Esophagus muscularis mucosa (tissue), 4 donors: ENCODE data around the gene RHEBL1. TPM values are rescaled to one million over a fixed set of nuclear protein-coding genes. Genes with fewer than 3 reads are reported as not detected.

Source experiments
- DNase-seq: peaks from one replicate; pipeline ENCODE4 v3.0.0-alpha.2; 2017; ENCODE audit errors: extremely low spot score
- H3K27ac ChIP-seq, 4 donors: fragments of 200-600 bp; sonication (generic); replicated peaks in 1 of 4; 1 replicate in 3 of 4; 2 replicates in 1 of 4; pipeline ENCODE4 v1.5.1; 2016 to 2019; ENCODE audit warnings: mild to moderate bottlenecking in 1 of 4
- H3K27me3 ChIP-seq, 4 donors: fragments of 200-600 bp; sonication (generic); one replicate each; pipeline versions ENCODE4 v1.5.1 to v1.6.0; 2016 to 2019
- H3K36me3 ChIP-seq, 4 donors: fragments of 200-600 bp; sonication (generic); one replicate each; pipeline ENCODE4 v1.5.1; 2016 to 2019
- H3K4me1 ChIP-seq, 4 donors: fragments of 200-600 bp; sonication (generic); one replicate each; pipeline ENCODE4 v1.5.1; 2016 to 2019
- H3K4me3 ChIP-seq, 4 donors: fragments of 200-600 bp; sonication (generic); 1 replicate in 2 of 4; 2 replicates in 2 of 4; pipeline ENCODE4 v1.5.1; 2016 to 2019; ENCODE audit warnings: mild to moderate bottlenecking in 4 of 4, moderate library complexity in 1 of 4
- H3K9me3 ChIP-seq, 4 donors: fragments of 200-600 bp; sonication (generic); 1 replicate in 3 of 4; 2 replicates in 1 of 4; pipeline ENCODE4 v1.5.1; 2016 to 2019
- EP300 ChIP-seq: sonication (generic); formaldehyde crosslinking; IDR thresholded peaks from one replicate; pipeline ENCODE4 v1.6.1; 2017; ENCODE audit warnings: antibody characterized with exemption
- POLR2A ChIP-seq: fragments of 450-650 bp; IDR thresholded peaks from one replicate; pipeline ENCODE4 v1.6.1; 2017; ENCODE audit warnings: antibody characterized with exemption, moderate library complexity, mild to moderate bottlenecking, low read depth
- POLR2AphosphoS5 ChIP-seq, 2 donors: sonication (generic); formaldehyde crosslinking; IDR thresholded peaks; one replicate each; pipeline ENCODE4 v1.6.1; 2017; ENCODE audit warnings: antibody characterized with exemption in 2 of 2
- WGBS: methylation state at CpG from one replicate; pipeline ENCODE4 v1.1.5; 2018; 5-methylcytosine and 5-hydroxymethylcytosine counted together
- intact Hi-C: fragments of 100-400 bp; cut with DNase I; formaldehyde crosslinking; loops from one replicate; pipeline ENCODE4 v1.15.1; 2023
- total RNA-seq, 4 donors: library from RNA; depleted of rRNA; stranded (reverse); fragments of >200 nt; gene quantifications; one replicate each; pipeline versions ENCODE4 v1.1.0 to v1.2.1, GENCODE V29; 2016
- TF ChIP-seq, protein P1 (sequence below), 3 experiments: fragments of 200-600 bp in 2 of 3; fragments of 450-650 bp in 1 of 3; sonication (generic) in 2 of 3; IDR thresholded peaks; one replicate each; pipeline ENCODE4 v1.5.1; 2017 to 2019; ENCODE audit warnings: antibody characterized with exemption in 3 of 3, mild to moderate bottlenecking in 2 of 3, moderate library complexity in 1 of 3

RHEBL1 gene
- total RNA-seq, 4 donors from 2014 or later = 0.40 to 0.97 TPM; not detected in 2

GRCh38 chr12:49098035-49098451, 28.3 kb upstream of the RHEBL1 start:
- Histone ChIP-seq H3K9me3 (no peaks in the 10 kb centered on the region), H3K27me3 (peaks cover 0 to 20% (median 16%) of the 10 kb centered on the region in 4 donors), H3K4me1 (peaks cover 16 to 21% (median 19%) of the 10 kb centered on the region in 4 donors), H3K36me3 (peaks cover 51 to 73% (median 66%) of the 10 kb centered on the region in 4 donors), H3K27ac (no peak overlapping the region), H3K4me3 (no peak overlapping the region)
- no peak for DNase-seq
- intact Hi-C loops = no loop called here
- TF ChIP-seq POLR2AphosphoS5 (IDR thresholded peaks at IDR 0.05) (peak in 1 of 2 donors; percentile 16), EP300 (no peak)
- TF ChIP-seq, protein P1, sequence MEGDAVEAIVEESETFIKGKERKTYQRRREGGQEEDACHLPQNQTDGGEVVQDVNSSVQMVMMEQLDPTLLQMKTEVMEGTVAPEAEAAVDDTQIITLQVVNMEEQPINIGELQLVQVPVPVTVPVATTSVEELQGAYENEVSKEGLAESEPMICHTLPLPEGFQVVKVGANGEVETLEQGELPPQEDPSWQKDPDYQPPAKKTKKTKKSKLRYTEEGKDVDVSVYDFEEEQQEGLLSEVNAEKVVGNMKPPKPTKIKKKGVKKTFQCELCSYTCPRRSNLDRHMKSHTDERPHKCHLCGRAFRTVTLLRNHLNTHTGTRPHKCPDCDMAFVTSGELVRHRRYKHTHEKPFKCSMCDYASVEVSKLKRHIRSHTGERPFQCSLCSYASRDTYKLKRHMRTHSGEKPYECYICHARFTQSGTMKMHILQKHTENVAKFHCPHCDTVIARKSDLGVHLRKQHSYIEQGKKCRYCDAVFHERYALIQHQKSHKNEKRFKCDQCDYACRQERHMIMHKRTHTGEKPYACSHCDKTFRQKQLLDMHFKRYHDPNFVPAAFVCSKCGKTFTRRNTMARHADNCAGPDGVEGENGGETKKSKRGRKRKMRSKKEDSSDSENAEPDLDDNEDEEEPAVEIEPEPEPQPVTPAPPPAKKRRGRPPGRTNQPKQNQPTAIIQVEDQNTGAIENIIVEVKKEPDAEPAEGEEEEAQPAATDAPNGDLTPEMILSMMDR (IDR thresholded peaks at IDR 0.05) = peak; percentile 68 to 86 (median 73)
- 50% methylated on average over 4 of the region's 4 CpGs for WGBS

GRCh38 chr12:49097381-49097780, 27.6 kb upstream of the RHEBL1 start:
- Histone ChIP-seq H3K27me3 (peaks cover 0 to 26% (median 21%) of the 10 kb centered on the region in 4 donors), H3K9me3 (no peaks in the 10 kb centered on the region), H3K4me3 (no peak overlapping the region), H3K4me1 (peaks cover 20 to 27% (median 25%) of the 10 kb centered on the region in 4 donors), H3K27ac (no peak overlapping the region), H3K36me3 (peaks cover 44 to 66% (median 59%) of the 10 kb centered on the region in 4 donors)
- TF ChIP-seq, protein P1 (IDR thresholded peaks at IDR 0.05) = no peak
- TF ChIP-seq EP300 (no peak), POLR2A (no peak), POLR2AphosphoS5 (IDR thresholded peaks at IDR 0.05) (no peak)
- WGBS = 83% methylated on average over 3 of the region's 3 CpGs
- intact Hi-C loops = no loop called here
- DNase-seq = no peak

- H3K4me3 ChIP-seq = peak overlapping the region; percentile 39 to 54 (median 43)
- TF ChIP-seq, protein P1 (IDR thresholded peaks at IDR 0.05) = no peak
- TF ChIP-seq POLR2AphosphoS5 (IDR thresholded peaks at IDR 0.05) = peak in 1 of 2 donors; percentile 33
- peaks cover 42 to 51% (median 49%) of the 10 kb centered on the region in 4 donors for H3K4me1 ChIP-seq
- 75% methylated on average over 2 of the region's 2 CpGs for WGBS
- intact Hi-C loops = no loop called here
- H3K36me3 ChIP-seq = peaks cover 20 to 42% (median 35%) of the 10 kb centered on the region in 4 donors
- H3K9me3 ChIP-seq = no peaks in the 10 kb centered on the region
- DNase-seq = no peak
- peaks cover 0 to 49% (median 43%) of the 10 kb centered on the region in 4 donors for H3K27me3 ChIP-seq
- H3K27ac ChIP-seq = no peak overlapping the region
Measured at GRCh38 chr12:49094975-49095365, 25.2 kb upstream of the RHEBL1 start.

DNA sequence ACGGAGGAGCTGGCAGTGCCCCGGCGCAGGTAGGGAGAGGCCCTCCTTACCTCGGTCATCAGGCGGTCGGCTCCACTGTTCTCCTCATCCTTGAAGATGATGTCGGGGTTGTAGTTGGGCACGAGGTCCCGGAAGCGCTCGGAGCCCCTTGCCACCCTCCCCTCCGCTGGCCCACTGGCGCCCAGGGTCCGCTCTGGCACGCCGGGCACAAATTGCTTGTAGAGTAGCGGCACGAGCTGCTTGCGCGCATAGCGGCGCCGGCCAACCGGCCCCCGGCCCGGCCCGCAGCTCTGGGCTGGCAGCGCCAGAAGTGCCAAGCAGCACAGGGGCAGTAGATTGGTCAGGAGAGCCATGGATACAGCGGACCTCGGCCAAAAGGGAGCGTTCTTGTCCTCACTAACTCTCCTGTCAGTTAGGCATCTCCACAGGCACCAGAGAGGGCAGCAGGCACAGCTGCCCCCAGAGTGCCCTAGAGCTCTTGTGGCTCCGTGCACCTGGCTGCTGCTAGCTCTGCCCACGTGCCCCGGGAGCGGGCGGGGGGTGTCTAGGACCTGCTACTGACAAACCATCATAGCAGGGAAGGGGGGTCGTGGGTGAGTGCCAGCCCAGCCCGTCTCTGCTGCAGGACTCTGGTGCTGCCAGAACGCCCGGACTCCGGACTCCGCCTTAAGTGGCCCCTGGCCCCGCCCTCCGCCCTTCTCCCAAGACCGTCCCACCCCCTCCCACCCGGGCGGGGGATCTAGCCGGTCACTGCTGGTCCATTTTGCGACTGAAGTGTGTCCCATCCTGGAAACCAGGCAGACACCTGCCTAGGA, 24.6 kb upstream of the RHEBL1 start, which contains the start of gene DHH:
Gene DHH, minus strand, starts transcription at position 642 of the 815 bp plus-strand sequence. Its CDS starts 289 bp downstream, at position 353.
- Histone ChIP-seq H3K36me3 (peaks cover 14 to 36% (median 29%) of the 10 kb centered on the region in 4 donors), H3K4me3 (peak within 1 kb of the TSS; percentile 39 to 54 (median 43)), H3K9me3 (no peaks in the 10 kb centered on the region), H3K27me3 (peaks cover 0 to 55% (median 48%) of the 10 kb centered on the region in 4 donors), H3K4me1 (peaks cover 48 to 57% (median 55%) of the 10 kb centered on the region in 4 donors), H3K27ac (peak within 1 kb of the TSS; percentile 22 to 51 (median 30))
- TF ChIP-seq, protein P1 (IDR thresholded peaks at IDR 0.05) = no peak
- TF ChIP-seq POLR2A (no peak), EP300 (no peak), POLR2AphosphoS5 (IDR thresholded peaks at IDR 0.05) (peak in 1 of 2 donors; percentile 58)
- WGBS = 0% methylated on average over 8 of the region's 49 CpGs
- DNase-seq = no peak
- intact Hi-C loops = no loop called here
